ENCODE results near the gene ACTA1.

GRCh38 chr1:229384822-229385221 lies 49.1 kb downstream of the ACTA1 start:
- TF ChIP-seq CTCF (IDR thresholded peaks at IDR 0.05; ENCODE audit: borderline replicate concordance, extremely low read depth, low read length, poor library complexity, severe bottlenecking) (no peak), EZH2 (IDR thresholded peaks at IDR 0.05; ENCODE audit: borderline replicate concordance, low read depth, low read length, severe bottlenecking) (no peak)

Data from DND-41 (cell line).